Measurements from ENCODE around the gene TXNRD3. TPM values are rescaled to one million over a fixed set of nuclear protein-coding genes. Genes with fewer than 3 reads are reported as not detected.
A peak's percentile ranks its signal among the peaks of the same experiment; 100 is the strongest.

The TXNRD3 gene
- 10 to 100 TPM in 4 of 8 experiments, 1 to 10 TPM in 4; 3.7 to 17.7 (median 7.4) TPM for total RNA-seq

- H3K27ac ChIP-seq: peak within 1 kb of the TSS; percentile 45 to 69
- H3K4me1 ChIP-seq (replicated peaks in 1 of 2): peaks cover 0 to 8% of the 10 kb centered on the region in 2 donors
Observed at GRCh38 chr3:126654571-126655383, at the start of gene TXNRD3. Gene TXNRD3, minus strand, starts transcription at chr3:126655124.

GRCh38 chr3:126703512-126704493 is 48.9 kb upstream of the TXNRD3 start, which contains the start of gene CHCHD6:
Gene CHCHD6, plus strand, starts transcription at chr3:126704240. Its CDS starts 73 bp downstream, at chr3:126704313.
- WGBS, 10 experiments: 8 to 74% (median 31%) methylated on average over 2 to 11 of the region's 69 CpGs; no CpG with 5 or more reads in 2 of the 10 experiments
- peak; percentile 97 to 98 (median 98) for ATAC-seq (replicated peaks in 6 of 8)
- peak within 1 kb of the TSS; percentile 12 to 25 for H3K27ac ChIP-seq
- H3K4me3 ChIP-seq: peak within 1 kb of the TSS; percentile 70 to 92 (median 79)
- in situ Hi-C loops (cut with MboI; ENCODE audit: low pct_unique_long_range_greater_than_20kb in 2 of 9, low sequenced_read_pairs in 9 of 9, unreplicated experiment in 9 of 9): no loop called here
- peaks cover 6 to 7% of the 10 kb centered on the region in 2 donors for H3K4me1 ChIP-seq (replicated peaks in 1 of 2)

More at GRCh38 chr3:126654571-126655383, at the start of gene TXNRD3:
- 0 to 16% (median 7%) methylated on average over 1 to 12 of the region's 102 CpGs; no CpG with 5 or more reads in 6 of the 10 experiments for WGBS, 10 experiments
- ATAC-seq (replicated peaks in 6 of 8): peak; percentile 91 to 95 (median 92)
- H3K4me3 ChIP-seq: peak within 1 kb of the TSS; percentile 53 to 81 (median 67)
- in situ Hi-C loops (cut with MboI; ENCODE audit: low pct_unique_long_range_greater_than_20kb in 2 of 9, low sequenced_read_pairs in 9 of 9, unreplicated experiment in 9 of 9): no loop called here

GRCh38 chr3:126699011-126699410 is 44.1 kb upstream of the TXNRD3 start:
- no peak for ATAC-seq (replicated peaks in 6 of 8)
- in situ Hi-C loops (cut with MboI; ENCODE audit: low pct_unique_long_range_greater_than_20kb in 2 of 9, low sequenced_read_pairs in 9 of 9, unreplicated experiment in 9 of 9): loop anchor here in 2 of 9 experiments (25.0 kb wide), 2 partner anchors 763 to 838 kb away; no protein-coding TSS in a partner anchor
- no peak overlapping the region for H3K4me3 ChIP-seq
- H3K27ac ChIP-seq: no peak overlapping the region
- 20 to 100% (median 78%) methylated on average over 1 to 5 of the region's 7 CpGs; no CpG with 5 or more reads in 2 of the 10 experiments for WGBS, 10 experiments
- H3K4me1 ChIP-seq (replicated peaks in 1 of 2): no peaks in the 10 kb centered on the region

- Histone ChIP-seq H3K27ac (no peak overlapping the region), H3K4me1 (replicated peaks in 1 of 2) (peaks cover 0 to 4% of the 10 kb centered on the region in 2 donors), H3K4me3 (no peak overlapping the region)
- 15 to 100% (median 81%) methylated on average over 2 to 5 of the region's 5 CpGs; no CpG with 5 or more reads in 1 of the 10 experiments for WGBS, 10 experiments
- no peak for ATAC-seq (replicated peaks in 6 of 8)
- in situ Hi-C loops (cut with MboI; ENCODE audit: low pct_unique_long_range_greater_than_20kb in 2 of 9, low sequenced_read_pairs in 9 of 9, unreplicated experiment in 9 of 9): loop anchor here in 2 of 9 experiments (25.0 kb wide), 2 partner anchors 766 to 841 kb away; no protein-coding TSS in a partner anchor
Observed at GRCh38 chr3:126696701-126697267, 41.9 kb upstream of the TXNRD3 start.

GRCh38 chr3:126693921-126694320 is 39.0 kb upstream of the TXNRD3 start:
- H3K4me3 ChIP-seq: no peak overlapping the region
- ATAC-seq (replicated peaks in 6 of 8): no peak
- H3K27ac ChIP-seq: no peak overlapping the region
- 33 to 93% (median 83%) methylated on average over 1 to 3 of the region's 3 CpGs; no CpG with 5 or more reads in 6 of the 10 experiments for WGBS, 10 experiments
- H3K4me1 ChIP-seq (replicated peaks in 1 of 2): peaks cover 0 to 4% of the 10 kb centered on the region in 2 donors
- in situ Hi-C loops (cut with MboI; ENCODE audit: low pct_unique_long_range_greater_than_20kb in 2 of 9, low sequenced_read_pairs in 9 of 9, unreplicated experiment in 9 of 9): loop anchor here in 2 of 9 experiments (25.0 kb wide), 2 partner anchors 768 to 843 kb away; no protein-coding TSS in a partner anchor

- in situ Hi-C loops (cut with MboI; ENCODE audit: low pct_unique_long_range_greater_than_20kb in 2 of 9, low sequenced_read_pairs in 9 of 9, unreplicated experiment in 9 of 9): loop anchor here in 2 of 9 experiments (25.0 kb wide), 2 partner anchors 769 to 844 kb away; no protein-coding TSS in a partner anchor
- peak in 1 of 8 experiments; percentile 43 for ATAC-seq (replicated peaks in 6 of 8)
- WGBS, 10 experiments: 18 to 92% (median 72%) methylated on average over 1 to 4 of the region's 5 CpGs; no CpG with 5 or more reads in 3 of the 10 experiments
- Histone ChIP-seq H3K4me3 (no peak overlapping the region), H3K4me1 (replicated peaks in 1 of 2) (peaks cover 0 to 4% of the 10 kb centered on the region in 2 donors), H3K27ac (no peak overlapping the region)
Observed at GRCh38 chr3:126692858-126693257, 37.9 kb upstream of the TXNRD3 start.

- no peak overlapping the region for H3K27ac ChIP-seq
- H3K4me3 ChIP-seq: no peak overlapping the region
- 0 to 83% (median 31%) methylated on average over 1 to 4 of the region's 4 CpGs; no CpG with 5 or more reads in 1 of the 10 experiments for WGBS, 10 experiments
- peaks cover 0 to 4% of the 10 kb centered on the region in 2 donors for H3K4me1 ChIP-seq (replicated peaks in 1 of 2)
- ATAC-seq (replicated peaks in 6 of 8): peak in 3 of 8 experiments; percentile 35 to 54 (median 38)
- in situ Hi-C loops (cut with MboI; ENCODE audit: low pct_unique_long_range_greater_than_20kb in 2 of 9, low sequenced_read_pairs in 9 of 9, unreplicated experiment in 9 of 9): loop anchor here in 2 of 9 experiments (25.0 kb wide), 2 partner anchors 771 to 846 kb away; no protein-coding TSS in a partner anchor
Observed at GRCh38 chr3:126691765-126692164, 36.8 kb upstream of the TXNRD3 start.

- H3K4me1 ChIP-seq (replicated peaks in 1 of 2): peaks cover 17 to 22% of the 10 kb centered on the region in 2 donors
- WGBS, 10 experiments: 0 to 91% (median 20%) methylated on average over 1 to 2 of the region's 2 CpGs; no CpG with 5 or more reads in 3 of the 10 experiments
- in situ Hi-C loops (cut with MboI; ENCODE audit: low pct_unique_long_range_greater_than_20kb in 2 of 9, low sequenced_read_pairs in 9 of 9, unreplicated experiment in 9 of 9): loop anchor here in 2 of 9 experiments (25.0 kb wide), 2 partner anchors 777 to 852 kb away; no protein-coding TSS in a partner anchor
- H3K4me3 ChIP-seq: no peak overlapping the region
- ATAC-seq (replicated peaks in 6 of 8): no peak
- H3K27ac ChIP-seq: no peak overlapping the region
Observed at GRCh38 chr3:126685493-126685892, 30.6 kb upstream of the TXNRD3 start.

- 17 to 100% (median 85%) methylated on average over 1 of the region's 3 CpGs; no CpG with 5 or more reads in 2 of the 10 experiments for WGBS, 10 experiments
- Histone ChIP-seq H3K4me3 (no peak overlapping the region), H3K27ac (peak overlapping the region in 1 of 2 donors; percentile 2), H3K4me1 (replicated peaks in 1 of 2) (peaks cover 21 to 26% of the 10 kb centered on the region in 2 donors)
- in situ Hi-C loops (cut with MboI; ENCODE audit: low pct_unique_long_range_greater_than_20kb in 2 of 9, low sequenced_read_pairs in 9 of 9, unreplicated experiment in 9 of 9): loop anchor here in 2 of 9 experiments (25.0 kb wide), 2 partner anchors 777 to 852 kb away; no protein-coding TSS in a partner anchor
- ATAC-seq (replicated peaks in 6 of 8): no peak
Observed at GRCh38 chr3:126685021-126685420, 30.1 kb upstream of the TXNRD3 start.

- Histone ChIP-seq H3K27ac (peak overlapping the region; percentile 2 to 13), H3K4me3 (no peak overlapping the region), H3K4me1 (replicated peaks in 1 of 2) (peaks cover 29 to 32% of the 10 kb centered on the region in 2 donors)
- 0 to 40% (median 36%) methylated on average over 1 to 6 of the region's 7 CpGs; no CpG with 5 or more reads in 1 of the 10 experiments for WGBS, 10 experiments
- peak in 7 of 8 experiments; percentile 27 to 81 (median 68) for ATAC-seq (replicated peaks in 6 of 8)
- in situ Hi-C loops (cut with MboI; ENCODE audit: low pct_unique_long_range_greater_than_20kb in 2 of 9, low sequenced_read_pairs in 9 of 9, unreplicated experiment in 9 of 9): loop anchor here in 2 of 9 experiments (25.0 kb wide), 2 partner anchors 778 to 853 kb away; no protein-coding TSS in a partner anchor
Observed at GRCh38 chr3:126684218-126684751, 29.4 kb upstream of the TXNRD3 start.

GRCh38 chr3:126683069-126683468 is 28.1 kb upstream of the TXNRD3 start:
- Histone ChIP-seq H3K27ac (no peak overlapping the region), H3K4me3 (no peak overlapping the region), H3K4me1 (replicated peaks in 1 of 2) (peaks cover 32 to 33% of the 10 kb centered on the region in 2 donors)
- in situ Hi-C loops (cut with MboI; ENCODE audit: low pct_unique_long_range_greater_than_20kb in 2 of 9, low sequenced_read_pairs in 9 of 9, unreplicated experiment in 9 of 9): loop anchor here in 2 of 9 experiments (25.0 kb wide), 2 partner anchors 779 to 854 kb away; no protein-coding TSS in a partner anchor
- WGBS, 10 experiments: 58 to 100% (median 92%) methylated on average over 1 to 5 of the region's 5 CpGs; no CpG with 5 or more reads in 2 of the 10 experiments
- ATAC-seq (replicated peaks in 6 of 8): no peak
